Measurements from ENCODE around the gene ITGB4. TPM values are rescaled to one million over a fixed set of nuclear protein-coding genes. Genes with fewer than 3 reads are reported as not detected.

Gene ITGB4
- total RNA-seq, 4 donors from 2014 or later = 371 to 689 (median 435) TPM

DNA sequence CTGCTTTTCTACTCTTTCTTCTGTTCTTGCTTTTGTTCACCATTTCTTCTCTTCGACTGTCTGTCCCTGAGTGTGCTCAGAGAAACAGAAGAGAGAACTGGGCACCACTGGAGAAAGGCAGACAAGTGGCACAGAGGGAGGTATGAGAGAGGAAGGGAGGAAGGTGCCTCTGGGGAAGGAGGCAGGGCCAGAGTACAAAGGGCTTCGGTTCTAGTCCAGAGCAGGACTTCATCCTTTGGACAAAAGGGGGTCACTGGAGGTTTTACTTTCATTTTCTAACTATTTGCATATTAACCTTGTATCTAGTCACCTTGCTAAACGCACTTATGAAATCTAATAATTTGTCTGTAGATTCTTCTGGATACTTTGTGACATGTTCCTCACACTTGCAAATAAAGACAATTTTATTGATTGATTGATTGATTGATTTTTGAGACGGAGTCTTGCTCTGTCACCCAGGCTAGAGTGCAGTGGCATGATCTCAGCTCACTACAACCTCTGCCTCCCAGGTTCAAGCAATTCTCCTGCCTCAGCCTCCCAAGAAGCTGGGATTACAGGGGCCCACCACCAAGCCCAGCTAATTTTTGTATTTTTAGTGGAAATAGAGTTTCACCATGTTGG is 13.5 kb downstream of the ITGB4 start:
- intact Hi-C loops (cut with DNase I; ENCODE audit: low total_unique reads) = no loop called here
- no peak overlapping the region for H3K4me3 ChIP-seq (ENCODE audit: low read depth, poor library complexity, severe bottlenecking)
- TF ChIP-seq, protein P1, sequence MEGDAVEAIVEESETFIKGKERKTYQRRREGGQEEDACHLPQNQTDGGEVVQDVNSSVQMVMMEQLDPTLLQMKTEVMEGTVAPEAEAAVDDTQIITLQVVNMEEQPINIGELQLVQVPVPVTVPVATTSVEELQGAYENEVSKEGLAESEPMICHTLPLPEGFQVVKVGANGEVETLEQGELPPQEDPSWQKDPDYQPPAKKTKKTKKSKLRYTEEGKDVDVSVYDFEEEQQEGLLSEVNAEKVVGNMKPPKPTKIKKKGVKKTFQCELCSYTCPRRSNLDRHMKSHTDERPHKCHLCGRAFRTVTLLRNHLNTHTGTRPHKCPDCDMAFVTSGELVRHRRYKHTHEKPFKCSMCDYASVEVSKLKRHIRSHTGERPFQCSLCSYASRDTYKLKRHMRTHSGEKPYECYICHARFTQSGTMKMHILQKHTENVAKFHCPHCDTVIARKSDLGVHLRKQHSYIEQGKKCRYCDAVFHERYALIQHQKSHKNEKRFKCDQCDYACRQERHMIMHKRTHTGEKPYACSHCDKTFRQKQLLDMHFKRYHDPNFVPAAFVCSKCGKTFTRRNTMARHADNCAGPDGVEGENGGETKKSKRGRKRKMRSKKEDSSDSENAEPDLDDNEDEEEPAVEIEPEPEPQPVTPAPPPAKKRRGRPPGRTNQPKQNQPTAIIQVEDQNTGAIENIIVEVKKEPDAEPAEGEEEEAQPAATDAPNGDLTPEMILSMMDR (IDR thresholded peaks at IDR 0.05) = no peak
- TF ChIP-seq POLR2A (IDR thresholded peaks at IDR 0.05) = no peak
- WGBS, 2 donors = 76 to 82% methylated on average over 4 of the region's 4 CpGs
- DNase-seq (ENCODE audit: low spot score in 2 of 2) = no peak

DNA sequence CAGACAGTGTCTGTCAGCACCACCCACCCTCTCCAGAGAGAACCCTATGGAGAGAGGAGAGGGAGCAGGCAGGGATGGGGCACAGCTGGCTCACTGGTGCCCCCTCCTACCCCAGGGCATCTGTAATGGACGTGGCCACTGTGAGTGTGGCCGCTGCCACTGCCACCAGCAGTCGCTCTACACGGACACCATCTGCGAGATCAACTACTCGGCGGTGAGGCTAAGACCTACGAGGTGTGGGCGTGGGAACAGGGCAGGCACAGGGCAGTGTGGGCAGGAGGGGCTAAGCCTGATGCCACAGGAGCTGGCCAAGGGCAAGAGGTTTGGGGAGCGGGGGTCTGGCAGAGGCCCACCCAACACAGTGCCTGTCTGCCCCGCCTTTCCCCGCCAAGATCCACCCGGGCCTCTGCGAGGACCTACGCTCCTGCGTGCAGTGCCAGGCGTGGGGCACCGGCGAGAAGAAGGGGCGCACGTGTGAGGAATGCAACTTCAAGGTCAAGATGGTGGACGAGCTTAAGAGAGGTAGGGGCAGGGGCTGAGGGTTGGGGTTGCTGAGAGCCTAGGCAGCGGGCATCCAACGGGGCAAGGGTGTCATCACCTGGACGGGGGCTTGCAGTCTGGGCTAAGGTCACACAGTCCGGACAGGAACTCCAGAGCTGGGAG is 15.0 kb downstream of the ITGB4 start:
- WGBS, 2 donors = 88% methylated on average over 22 to 26 of the region's 26 CpGs
- intact Hi-C loops (cut with DNase I; ENCODE audit: low total_unique reads) = no loop called here
- no peak overlapping the region for H3K4me3 ChIP-seq (ENCODE audit: low read depth, poor library complexity, severe bottlenecking)
- TF ChIP-seq, protein P1 (IDR thresholded peaks at IDR 0.05) = no peak
- TF ChIP-seq POLR2A (IDR thresholded peaks at IDR 0.05) = no peak
- DNase-seq (ENCODE audit: low spot score in 2 of 2) = no peak

DNA sequence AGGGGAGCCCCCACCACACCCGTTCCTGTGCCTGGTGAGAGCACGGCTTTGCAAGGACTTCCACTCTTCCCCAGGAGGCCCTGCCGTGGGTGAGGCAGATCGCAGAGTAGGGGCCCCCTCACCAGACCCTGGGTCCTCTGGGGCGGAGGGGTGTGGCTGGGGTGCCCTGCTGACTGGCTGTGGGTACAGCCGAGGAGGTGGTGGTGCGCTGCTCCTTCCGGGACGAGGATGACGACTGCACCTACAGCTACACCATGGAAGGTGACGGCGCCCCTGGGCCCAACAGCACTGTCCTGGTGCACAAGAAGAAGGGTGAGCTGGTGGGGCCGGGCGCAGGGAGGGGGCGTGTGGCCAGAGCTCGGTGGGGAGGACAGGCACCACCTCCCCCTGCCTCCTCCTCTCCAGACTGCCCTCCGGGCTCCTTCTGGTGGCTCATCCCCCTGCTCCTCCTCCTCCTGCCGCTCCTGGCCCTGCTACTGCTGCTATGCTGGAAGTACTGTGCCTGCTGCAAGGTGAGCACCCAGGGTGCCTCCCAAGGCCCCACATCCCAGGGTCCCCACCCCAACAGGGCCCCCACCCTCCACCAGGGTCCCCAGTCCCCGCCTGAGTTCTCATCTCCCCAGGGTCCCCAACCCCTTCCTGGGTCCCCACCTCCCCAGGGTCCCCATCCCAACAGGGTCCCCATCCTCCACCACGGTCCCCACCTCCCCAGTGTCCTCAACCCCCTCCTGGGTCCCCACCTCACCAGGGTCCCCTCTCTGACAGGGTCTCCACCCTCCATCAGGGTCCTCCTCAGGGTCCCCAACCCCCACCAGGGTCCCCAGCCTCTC is 16.1 kb downstream of the ITGB4 start:
- TF ChIP-seq, protein P1 (IDR thresholded peaks at IDR 0.05) = no peak
- TF ChIP-seq POLR2A (IDR thresholded peaks at IDR 0.05) = no peak

DNA sequence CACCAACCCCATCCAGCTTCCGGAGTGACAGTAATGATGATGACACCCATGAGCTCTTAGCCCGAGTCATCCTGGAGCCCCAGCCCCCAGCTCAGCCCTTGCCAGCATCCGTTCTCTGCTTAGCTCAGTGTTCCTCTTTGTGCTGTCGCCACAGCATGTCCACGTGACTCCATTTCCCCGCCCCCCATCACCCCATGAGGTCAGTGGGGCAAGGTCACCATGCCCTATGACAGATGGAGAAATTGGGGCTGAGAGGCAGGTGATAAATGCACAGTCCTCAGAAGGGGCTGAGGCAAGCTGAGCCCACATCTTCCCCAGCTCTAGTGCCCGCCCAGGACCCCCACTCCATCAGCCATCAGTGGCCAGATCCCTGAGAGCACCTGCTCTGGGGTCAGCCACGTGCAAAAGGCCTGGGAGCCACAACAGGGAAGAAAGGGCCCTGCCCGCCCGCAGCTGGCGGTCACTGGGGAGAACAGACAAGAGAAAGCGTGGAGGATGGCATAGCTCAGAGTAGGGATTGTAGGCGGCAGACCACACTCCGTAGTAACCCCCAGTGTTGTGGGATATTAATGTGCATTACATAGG is 17.1 kb downstream of the ITGB4 start:
- 67 to 70% methylated on average over 14 of the region's 14 CpGs for WGBS, 2 donors
- DNase-seq (ENCODE audit: low spot score in 2 of 2) = no peak
- intact Hi-C loops (cut with DNase I; ENCODE audit: low total_unique reads) = no loop called here

More for the DNA sequence above, 16.1 kb downstream of the ITGB4 start:
- no peak for DNase-seq (ENCODE audit: low spot score in 2 of 2)
- no peak overlapping the region for H3K4me3 ChIP-seq (ENCODE audit: low read depth, poor library complexity, severe bottlenecking)
- intact Hi-C loops (cut with DNase I; ENCODE audit: low total_unique reads) = no loop called here
- 77 to 80% methylated on average over 18 to 20 of the region's 20 CpGs for WGBS, 2 donors

DNA sequence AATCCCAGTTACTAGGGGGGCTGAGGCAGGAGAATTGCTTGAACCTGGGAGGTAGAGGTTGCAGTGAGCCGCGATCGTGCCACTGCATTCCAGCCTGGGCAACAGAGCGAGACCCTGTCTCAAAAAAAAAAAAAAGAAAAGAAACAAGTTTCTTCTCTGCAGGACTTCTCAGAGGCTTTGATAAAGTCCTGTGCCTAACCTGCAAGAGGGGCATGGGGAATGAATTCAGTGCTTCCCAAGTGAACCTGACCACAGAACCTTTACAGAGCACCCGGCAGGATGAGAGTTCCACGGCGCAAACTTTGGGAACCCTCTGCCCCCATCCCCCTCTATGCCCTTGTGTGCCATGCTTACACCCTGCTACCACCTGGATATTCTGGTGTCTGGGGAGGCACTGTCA is 17.9 kb downstream of the ITGB4 start:
- TF ChIP-seq, protein P1 (IDR thresholded peaks at IDR 0.05) = no peak
- no peak for TF ChIP-seq POLR2A (IDR thresholded peaks at IDR 0.05)
- 88 to 91% methylated on average over 7 of the region's 7 CpGs for WGBS, 2 donors
- no peak overlapping the region for H3K4me3 ChIP-seq (ENCODE audit: low read depth, poor library complexity, severe bottlenecking)
- DNase-seq (ENCODE audit: low spot score in 2 of 2) = no peak
- intact Hi-C loops (cut with DNase I; ENCODE audit: low total_unique reads) = no loop called here

More for the DNA sequence above, 17.1 kb downstream of the ITGB4 start:
- no peak overlapping the region for H3K4me3 ChIP-seq (ENCODE audit: low read depth, poor library complexity, severe bottlenecking)
- no peak for TF ChIP-seq POLR2A (IDR thresholded peaks at IDR 0.05)
- TF ChIP-seq, protein P1 (IDR thresholded peaks at IDR 0.05) = no peak
